Cardiac muscle cell (in vitro differentiated cells and primary cell): ENCODE results near the gene THSD7A. TPM values are rescaled to one million over a fixed set of nuclear protein-coding genes. Genes with fewer than 3 reads are reported as not detected.

Source experiments
- DNase-seq, 2 donors: peaks; one replicate each; pipeline versions ENCODE4 v3.0.0 to v3.0.0-alpha.2; 2010 to 2017; ENCODE audit warnings: low read depth in 1 of 2, low spot score in 1 of 2
- H3K27ac ChIP-seq: fragments of 200-600 bp; sonication (generic); 2 replicates; pipeline ENCODE4 v1.5.1; 2016
- H3K27me3 ChIP-seq: fragments of 200-600 bp; sonication (generic); 2 replicates; pipeline ENCODE4 v1.6.0; 2016; ENCODE audit warnings: control low read depth
- H3K36me3 ChIP-seq: fragments of 200-600 bp; sonication (generic); 2 replicates; pipeline ENCODE4 v1.5.1; 2016; ENCODE audit warnings: control low read depth
- H3K4me1 ChIP-seq: fragments of 200-600 bp; sonication (generic); 2 replicates; pipeline ENCODE4 v1.8.1; 2017; ENCODE audit warnings: low read depth, mild to moderate bottlenecking, mixed run types
- H3K4me3 ChIP-seq: fragments of 200-600 bp; sonication (generic); 2 replicates; pipeline ENCODE4 v1.5.1; 2016; ENCODE audit warnings: mild to moderate bottlenecking
- H3K9me3 ChIP-seq: fragments of 200-600 bp; sonication (generic); 2 replicates; pipeline ENCODE4 v1.5.1; 2017; ENCODE audit warnings: low read depth, mild to moderate bottlenecking, control low read depth
- polyA plus RNA-seq: library from polyadenylated mRNA; unstranded; fragments of >200 nt; fragmentation: Nextera tagmentation; extraction: Ambion mirVana; gene quantifications from 2 replicates; pipeline ENCODE4 v1.2.1, GENCODE V29; 2016
- total RNA-seq: library from RNA; depleted of rRNA; stranded (reverse); fragments of >200 nt; gene quantifications from 2 replicates; pipeline ENCODE4 v1.2.3, GENCODE V29; 2016
- TF ChIP-seq, protein P1 (sequence below): IDR thresholded peaks from 2 replicates; pipeline ENCODE4 v1.5.1; 2012; ENCODE audit warnings: low read depth, mild to moderate bottlenecking, low read length

THSD7A gene
- total and polyA plus RNA-seq, 2 experiments from 2014 or later = 1.5 to 3.7 TPM

DNA sequence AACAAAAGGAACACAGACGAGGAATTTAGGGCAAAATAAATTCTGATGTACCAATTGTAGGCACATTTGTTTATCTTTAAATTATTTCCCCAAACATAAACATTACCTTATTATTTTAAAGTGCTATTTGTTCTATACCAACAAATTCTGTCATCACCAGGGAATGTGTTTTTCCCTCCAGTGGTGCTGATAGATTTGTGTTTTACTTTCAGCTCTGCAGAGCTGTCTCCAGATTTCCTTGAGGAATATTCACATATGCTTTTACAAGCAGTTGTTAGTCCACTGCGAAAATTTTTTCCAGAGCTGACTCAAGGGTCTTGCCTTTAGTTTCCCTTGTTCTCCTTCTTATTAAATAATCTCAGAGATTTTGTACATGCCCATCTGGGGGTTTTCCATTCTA is 495.6 kb downstream of the THSD7A start:
- TF ChIP-seq, protein P1, sequence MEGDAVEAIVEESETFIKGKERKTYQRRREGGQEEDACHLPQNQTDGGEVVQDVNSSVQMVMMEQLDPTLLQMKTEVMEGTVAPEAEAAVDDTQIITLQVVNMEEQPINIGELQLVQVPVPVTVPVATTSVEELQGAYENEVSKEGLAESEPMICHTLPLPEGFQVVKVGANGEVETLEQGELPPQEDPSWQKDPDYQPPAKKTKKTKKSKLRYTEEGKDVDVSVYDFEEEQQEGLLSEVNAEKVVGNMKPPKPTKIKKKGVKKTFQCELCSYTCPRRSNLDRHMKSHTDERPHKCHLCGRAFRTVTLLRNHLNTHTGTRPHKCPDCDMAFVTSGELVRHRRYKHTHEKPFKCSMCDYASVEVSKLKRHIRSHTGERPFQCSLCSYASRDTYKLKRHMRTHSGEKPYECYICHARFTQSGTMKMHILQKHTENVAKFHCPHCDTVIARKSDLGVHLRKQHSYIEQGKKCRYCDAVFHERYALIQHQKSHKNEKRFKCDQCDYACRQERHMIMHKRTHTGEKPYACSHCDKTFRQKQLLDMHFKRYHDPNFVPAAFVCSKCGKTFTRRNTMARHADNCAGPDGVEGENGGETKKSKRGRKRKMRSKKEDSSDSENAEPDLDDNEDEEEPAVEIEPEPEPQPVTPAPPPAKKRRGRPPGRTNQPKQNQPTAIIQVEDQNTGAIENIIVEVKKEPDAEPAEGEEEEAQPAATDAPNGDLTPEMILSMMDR = no peak
- Histone ChIP-seq H3K9me3 (no peaks in the 10 kb centered on the region), H3K27ac (no peak overlapping the region), H3K4me1 (no peaks in the 10 kb centered on the region), H3K4me3 (no peak overlapping the region), H3K36me3 (no peaks in the 10 kb centered on the region), H3K27me3 (no peaks in the 10 kb centered on the region)
- no peak for DNase-seq

DNA sequence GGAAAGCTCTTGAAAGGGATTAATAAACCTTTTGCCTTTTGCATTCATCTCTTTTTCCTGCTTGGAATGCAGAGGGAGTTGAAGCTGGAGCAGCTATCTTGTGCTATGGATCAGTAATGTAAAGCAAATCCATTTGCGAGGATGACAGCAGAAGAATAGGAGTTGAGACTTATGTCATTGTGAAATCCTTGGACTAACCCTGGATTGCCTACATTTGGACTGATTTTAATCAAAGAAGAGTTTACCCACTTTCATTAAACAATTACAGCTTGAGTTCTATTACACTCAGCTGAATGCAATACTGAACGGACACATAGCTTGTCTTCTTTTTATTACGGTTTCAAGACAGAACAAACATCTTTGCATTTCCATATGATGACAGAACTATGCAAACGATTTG is 496.1 kb downstream of the THSD7A start:
- Histone ChIP-seq H3K4me3 (no peak overlapping the region), H3K9me3 (no peaks in the 10 kb centered on the region), H3K36me3 (no peaks in the 10 kb centered on the region), H3K27ac (no peak overlapping the region), H3K27me3 (no peaks in the 10 kb centered on the region), H3K4me1 (no peaks in the 10 kb centered on the region)
- no peak for DNase-seq
- TF ChIP-seq, protein P1 = no peak

DNA sequence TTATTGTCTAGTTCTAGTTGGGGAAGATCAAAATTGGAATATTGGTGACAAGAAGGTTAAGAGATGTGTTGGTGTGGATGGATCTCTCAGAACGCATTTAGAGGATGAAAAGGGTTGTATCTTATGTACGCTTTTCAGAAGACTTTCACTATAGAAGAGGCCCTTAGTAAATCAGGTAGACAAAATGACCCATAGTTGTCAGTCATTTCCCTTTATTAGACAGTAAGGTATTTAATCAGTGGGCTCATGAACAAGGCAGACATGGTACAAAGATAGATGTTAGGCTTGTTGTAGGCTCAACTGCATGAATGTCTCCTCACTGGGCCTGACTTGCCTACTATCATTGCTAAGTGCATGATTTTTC is 499.2 kb downstream of the THSD7A start:
- Histone ChIP-seq H3K36me3 (no peaks in the 10 kb centered on the region), H3K9me3 (no peaks in the 10 kb centered on the region), H3K27ac (no peak overlapping the region), H3K4me3 (no peak overlapping the region), H3K27me3 (no peaks in the 10 kb centered on the region), H3K4me1 (peaks cover 5% of the 10 kb centered on the region)
- TF ChIP-seq, protein P1 = no peak
- no peak for DNase-seq

DNA sequence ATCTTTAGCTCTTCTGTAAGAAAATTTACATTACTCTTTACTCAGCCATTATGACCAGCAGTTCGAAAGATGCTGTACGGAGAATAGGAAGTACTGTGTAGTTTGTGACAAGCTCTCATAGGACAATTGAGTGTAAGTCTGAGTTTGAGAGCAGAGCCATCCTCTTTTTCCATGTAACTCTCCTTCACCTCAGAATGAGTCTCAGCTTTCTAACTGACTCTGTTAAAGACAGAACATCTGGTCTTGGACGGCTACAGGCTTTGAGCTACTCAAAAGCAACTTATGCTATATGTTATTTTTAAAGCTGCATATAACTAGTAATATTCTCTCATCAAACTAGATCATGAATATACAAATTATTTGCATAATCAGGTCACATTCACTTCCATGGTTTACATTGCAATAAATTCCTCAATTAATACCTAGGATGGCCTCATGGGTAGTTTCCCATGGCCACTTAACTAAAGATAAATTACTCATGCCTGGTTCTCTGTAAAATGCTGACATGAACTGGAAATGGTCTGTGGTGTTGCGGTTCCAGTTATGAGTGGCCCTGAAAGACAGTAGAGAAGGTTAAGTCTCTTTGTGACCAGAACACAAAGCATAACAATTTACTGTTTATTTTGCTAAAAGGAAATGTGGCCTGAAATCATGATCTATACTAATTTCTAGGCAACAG is 499.7 kb downstream of the THSD7A start:
- no peak overlapping the region for H3K4me3 ChIP-seq
- no peaks in the 10 kb centered on the region for H3K9me3 ChIP-seq
- DNase-seq = no peak
- no peaks in the 10 kb centered on the region for H3K27me3 ChIP-seq
- H3K36me3 ChIP-seq = no peaks in the 10 kb centered on the region
- no peak overlapping the region for H3K27ac ChIP-seq
- H3K4me1 ChIP-seq = peaks cover 6% of the 10 kb centered on the region
- TF ChIP-seq, protein P1 = no peak

DNA sequence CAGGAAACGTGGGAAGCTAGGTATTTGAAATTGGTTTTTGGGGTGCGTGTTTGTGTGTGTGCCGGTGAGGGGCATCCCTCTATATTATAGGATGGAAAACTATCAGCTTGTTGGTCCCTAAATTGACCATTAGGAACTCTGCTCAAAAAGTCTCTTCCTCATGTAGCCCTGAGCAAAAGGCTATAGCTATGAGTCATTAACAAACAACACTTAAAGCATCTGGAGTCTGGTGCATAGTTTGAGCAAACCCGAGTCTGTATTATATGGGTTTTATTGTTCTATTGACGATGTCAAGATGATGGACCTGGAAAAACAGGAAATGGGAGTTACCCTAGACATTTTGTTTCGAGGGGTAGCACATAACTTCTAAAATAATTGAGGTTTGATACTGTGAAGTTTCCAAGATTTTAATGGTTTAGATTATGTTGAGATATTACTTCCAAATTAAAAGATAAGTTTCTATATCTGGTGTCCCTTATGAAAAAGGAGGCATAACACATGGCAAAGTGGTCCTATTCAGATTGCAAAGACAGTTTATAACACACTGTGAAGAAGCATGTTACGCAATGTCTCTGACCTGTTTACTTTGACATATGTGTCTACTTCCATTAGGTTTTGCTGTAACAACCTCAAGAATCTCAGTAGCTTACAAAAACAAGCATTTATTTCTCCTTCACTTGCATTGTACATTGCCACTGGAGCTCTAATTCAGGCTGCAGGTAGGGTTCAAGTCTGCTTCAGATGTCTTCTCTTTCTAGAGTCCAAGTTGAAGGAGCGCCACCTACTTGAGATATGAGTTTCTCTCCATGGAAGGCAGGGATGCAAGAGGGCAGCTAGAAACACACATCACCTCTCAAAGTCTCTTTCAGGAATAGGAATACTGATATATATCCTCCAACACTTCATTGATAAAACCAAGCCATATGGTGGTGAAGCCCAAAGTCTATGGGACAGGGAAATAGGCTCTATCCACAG is 500.6 kb downstream of the THSD7A start:
- H3K9me3 ChIP-seq = no peaks in the 10 kb centered on the region
- no peaks in the 10 kb centered on the region for H3K27me3 ChIP-seq
- TF ChIP-seq, protein P1 = no peak
- H3K36me3 ChIP-seq = no peaks in the 10 kb centered on the region
- no peak overlapping the region for H3K27ac ChIP-seq
- H3K4me3 ChIP-seq = no peak overlapping the region
- H3K4me1 ChIP-seq = peaks cover 6% of the 10 kb centered on the region
- no peak for DNase-seq
